A549 (cell line): Measurements from ENCODE around the gene TAB3. TPM values are rescaled to one million over a fixed set of nuclear protein-coding genes. Genes with fewer than 3 reads are reported as not detected.

Source experiments
- ATAC-seq, 2 experiments: fragments of 200-7000 bp in 1 of 2; fragments of >200 bp in 1 of 2; cut with Nextera tagmentation in 1 of 2; cut with Tn5 transposase in 1 of 2; 3 replicates each; pipeline versions ENCODE4 v1.8.0 to v1.9.1; 2018 to 2020; ENCODE audit warnings: mild to moderate bottlenecking in 1 of 2, moderate library complexity in 1 of 2
- CTCF ChIA-PET: fragments of 300-600 bp; sonication (Branson Sonifier 250); formaldehyde crosslinking; extraction: SDS; loops from one replicate; lab custom pipeline; 2021; ENCODE audit warnings: antibody characterized with exemption, inconsistent platforms; lab: Yijun Ruan, JAX
- POLR2A ChIA-PET: fragments of 350-600 bp; formaldehyde crosslinking; extraction: SDS; loops from one replicate; lab custom pipeline; 2021; ENCODE audit warnings: antibody characterized with exemption, inconsistent platforms; lab: Yijun Ruan, JAX
- DNase-seq, 2 experiments: peaks; one replicate each; pipeline versions ENCODE4 v3.0.0 to v3.0.0-alpha.2; 2011 to 2016; ENCODE audit warnings: low read depth in 1 of 2, low spot score in 1 of 2
- FAIRE-seq: peaks from 2 replicates; lab custom pipeline; 2011; peaks lifted over from hg19 to GRCh38; lab: Jason Lieb, UNC
- H3K27ac ChIP-seq, 2 experiments: fragments of >200 bp; sonication (Bioruptor Twin); formaldehyde crosslinking; 3 replicates each; pipeline ENCODE4 v1.5.1; 2016 to 2017
- H3K4me1 ChIP-seq: fragments of >200 bp; sonication (Bioruptor Twin); formaldehyde crosslinking; 3 replicates; pipeline ENCODE4 v1.6.1; 2016
- H3K4me2 ChIP-seq: fragments of >200 bp; sonication (Bioruptor Twin); formaldehyde crosslinking; 3 replicates; pipeline ENCODE4 v1.6.1; 2016
- H3K4me3 ChIP-seq: fragments of >200 bp; sonication (Bioruptor Twin); formaldehyde crosslinking; 3 replicates; pipeline ENCODE4 v1.5.1; 2016
- H3K9me3 ChIP-seq: fragments of >200 bp; sonication (Bioruptor Twin); formaldehyde crosslinking; 3 replicates; pipeline ENCODE4 v1.6.1; 2016
- ATOH8 ChIP-seq: fragments of 250-450 bp; sonication (Bioruptor Pico); IDR thresholded peaks from 2 replicates; pipeline ENCODE4 v1.5.0; 2020; ENCODE audit warnings: low read depth, mild to moderate bottlenecking, moderate library complexity
- BHLHE40 ChIP-seq: IDR thresholded peaks from 2 replicates; pipeline ENCODE4 v1.6.1; 2012; ENCODE audit warnings: low read depth, low read length, inconsistent platforms
- CTCF ChIP-seq: fragments of >200 bp; sonication (Bioruptor Twin); formaldehyde crosslinking; IDR thresholded peaks from 3 replicates; pipeline ENCODE4 v1.5.1; 2016
- E2F6 ChIP-seq: IDR thresholded peaks from 2 replicates; pipeline ENCODE4 v1.6.1; 2012; ENCODE audit warnings: low read depth, borderline replicate concordance
- EHF ChIP-seq: fragments of 250-450 bp; sonication (Bioruptor Pico); IDR thresholded peaks from 2 replicates; pipeline ENCODE4 v1.5.0; 2020; ENCODE audit warnings: mild to moderate bottlenecking
- ELK1 ChIP-seq: fragments of 150-350 bp; IDR thresholded peaks from 2 replicates; pipeline ENCODE4 v1.6.1; 2014; ENCODE audit warnings: low read depth, mild to moderate bottlenecking, low read length
- EP300 ChIP-seq, 2 experiments: fragments of >200 bp; sonication (Bioruptor Twin); formaldehyde crosslinking; IDR thresholded peaks; 2 replicates in 1 of 2; 3 replicates in 1 of 2; pipeline ENCODE4 v1.6.1; 2016 to 2017
- ESRRA ChIP-seq: fragments of 150-350 bp; IDR thresholded peaks from 2 replicates; pipeline ENCODE4 v1.6.1; 2014; ENCODE audit warnings: mild to moderate bottlenecking, low read length, borderline replicate concordance
- HES2 ChIP-seq: fragments of >200 bp; sonication (Bioruptor Twin); formaldehyde crosslinking; IDR thresholded peaks from 2 replicates; pipeline ENCODE4 v1.6.1; 2016
- JUN ChIP-seq, 2 experiments: fragments of >200 bp; sonication (Bioruptor Twin); formaldehyde crosslinking; IDR thresholded peaks; 2 replicates in 1 of 2; 3 replicates in 1 of 2; pipeline ENCODE4 v1.6.1; 2016 to 2017
- JUNB ChIP-seq: fragments of >200 bp; sonication (Bioruptor Twin); formaldehyde crosslinking; IDR thresholded peaks from 2 replicates; pipeline ENCODE4 v1.6.1; 2016
- MAFK ChIP-seq: fragments of 450-650 bp; IDR thresholded peaks from 2 replicates; pipeline ENCODE4 v1.6.1; 2014; ENCODE audit not compliant: partially characterized antibody
- NR3C1 ChIP-seq: fragments of >200 bp; sonication (Bioruptor Twin); formaldehyde crosslinking; IDR thresholded peaks from 3 replicates; pipeline ENCODE4 v1.6.1; 2017
- PHF8 ChIP-seq: fragments of 200-600 bp; sonication (generic); IDR thresholded peaks from 2 replicates; pipeline ENCODE4 v1.6.1; 2016; ENCODE audit warnings: low read depth, mild to moderate bottlenecking, antibody characterized with exemption, moderate library complexity, borderline replicate concordance
- POLR2AphosphoS2 ChIP-seq: conservative IDR thresholded peaks from 2 replicates; pipeline ENCODE4 v1.6.1; 2012; ENCODE audit warnings: low read length, improper control_type of control experiment, inconsistent platforms
- RARB ChIP-seq: fragments of 250-450 bp; sonication (Bioruptor Pico); IDR thresholded peaks from 2 replicates; pipeline ENCODE4 v1.8.0; 2021; ENCODE audit warnings: mild to moderate bottlenecking, moderate library complexity
- REST ChIP-seq: fragments of 200-600 bp; sonication (generic); IDR thresholded peaks from 2 replicates; pipeline ENCODE4 v1.6.1; 2016; ENCODE audit warnings: antibody characterized with exemption, mild to moderate bottlenecking, moderate library complexity
- RFX5 ChIP-seq: fragments of 450-650 bp; IDR thresholded peaks from 2 replicates; pipeline ENCODE4 v1.7.1; 2014; ENCODE audit warnings: antibody characterized with exemption, mild to moderate bottlenecking, moderate library complexity
- ZFP36 ChIP-seq: fragments of 450-650 bp; IDR thresholded peaks from 2 replicates; pipeline ENCODE4 v1.6.1; 2014; ENCODE audit warnings: borderline replicate concordance; ENCODE audit not compliant: partially characterized antibody
- WGBS: methylation state at CpG from one replicate; pipeline ENCODE4 v1.1.6; 2017; ENCODE audit errors: missing lambda C conversion rate; 5-methylcytosine and 5-hydroxymethylcytosine counted together
- polyA plus RNA-seq, 4 experiments: library from polyadenylated mRNA; depleted of rRNA in 3 of 4; stranded (reverse); fragments of >200 nt; fragmentation: RNase III in 1 of 4; extraction: RNeasy Plus Mini Kit Qiagen cat#74134 plus additional on column Dnase treatment in 1 of 4; gene quantifications; 2 replicates in 3 of 4; 3 replicates in 1 of 4; pipeline ENCODE4 v1.2.3, GENCODE V29; 2011 to 2017

Gene TAB3
- polyA plus RNA-seq, 2 of the 4 experiments (the other 2 are of a cell fraction): 11.2 to 18.6 TPM

- no peak overlapping the region for H3K4me2 ChIP-seq
- H3K4me1 ChIP-seq: no peaks in the 10 kb centered on the region
- ChIA-PET CTCF (interaction anchor here (1.9 kb wide), 1 partner anchor 86 kb away, joined by 6 read pairs; no protein-coding TSS in a partner anchor), POLR2A (no interaction called here)
- FAIRE-seq (no peak), DNase-seq (no peak), ATAC-seq (no peak)
- H3K4me3 ChIP-seq: no peak overlapping the region
- WGBS: 0% methylated on average over 1 of the region's 1 CpG
- TF ChIP-seq ELK1: no peak
- H3K9me3 ChIP-seq: no peaks in the 10 kb centered on the region
- no peak overlapping the region for H3K27ac ChIP-seq
These were observed 67.9 kb downstream of the TAB3 start for GRCh38 chrX:30821116-30821515.

GRCh38 chrX:30819080-30819479 lies 70.0 kb downstream of the TAB3 start:
- ChIA-PET POLR2A (no interaction called here), CTCF (no interaction called here)

More at GRCh38 chrX:30819080-30819479, 70.0 kb downstream of the TAB3 start:
- FAIRE-seq (no peak), DNase-seq (no peak)
- no peaks in the 10 kb centered on the region for H3K4me1 ChIP-seq
- TF ChIP-seq RARB (CRISPR knock-in tag) (no peak), BHLHE40 (no peak), REST (no peak), ESRRA (no peak), CTCF (no peak), EHF (no peak), POLR2AphosphoS2 (no peak), ZFP36 (no peak), MAFK (no peak), HES2 (no peak), JUN (IDR thresholded peaks at IDR 0.05) (no peak), E2F6 (no peak), ELK1 (no peak), ATOH8 (CRISPR knock-in tag) (no peak), NR3C1 (no peak), RFX5 (no peak), JUNB (no peak), PHF8 (no peak), EP300 (IDR thresholded peaks at IDR 0.05) (no peak)
- TF ChIP-seq, all 56 proteins: peak for 0
- no peak for ATAC-seq
- no peaks in the 10 kb centered on the region for H3K9me3 ChIP-seq
- H3K4me2 ChIP-seq: no peak overlapping the region
- no peak overlapping the region for H3K4me3 ChIP-seq
- H3K27ac ChIP-seq: no peak overlapping the region
- 3% methylated on average over 2 of the region's 2 CpGs for WGBS
